K562 (cell line): Measurements from ENCODE around the gene ATP8B4. TPM values are rescaled to one million over a fixed set of nuclear protein-coding genes. Genes with fewer than 3 reads are reported as not detected.

Experiments used
- ATAC-seq: fragments of 200-7000 bp; cut with Tn5 transposase; 3 replicates; pipeline ENCODE4 v1.9.1; 2020; ENCODE audit warnings: moderate library complexity
- BruUV-seq: library from RNA; stranded (reverse); fragments of 400-500 nt; replicated peaks from 2 replicates; lab custom pipeline; 2021; lab: Mats Ljungman, UMichigan
- CTCF ChIA-PET: fragments of 300-600 bp; formaldehyde crosslinking; extraction: SDS; loops from one replicate; lab custom pipeline; 2021; ENCODE audit warnings: low intra/inter-chr PET ratio; lab: Yijun Ruan, JAX
- POLR2A ChIA-PET: fragments of 300-600, 350-650 bp; sonication (Branson Sonifier 250); formaldehyde crosslinking; extraction: SDS; loops from one replicate; lab custom pipeline; 2021; ENCODE audit warnings: antibody characterized with exemption, inconsistent platforms; lab: Yijun Ruan, JAX
- DNase-seq, 4 experiments: peaks; one replicate each; pipeline versions ENCODE4 v3.0.0 to v3.0.0-alpha.2; 2011 to 2018; ENCODE audit warnings: low spot score in 3 of 4, mixed read lengths in 3 of 4; ENCODE audit errors: extremely low read depth in 1 of 4
- FAIRE-seq: peaks from 2 replicates; lab custom pipeline; 2011; peaks lifted over from hg19 to GRCh38; lab: Jason Lieb, UNC
- H2AFZ ChIP-seq: 2 replicates; pipeline ENCODE4 v1.6.0; 2011; ENCODE audit warnings: low read depth, low read length, control low read depth, inconsistent platforms
- H3K27ac ChIP-seq: fragments of 200-600 bp; 3 replicates; pipeline ENCODE4 v1.8.0; 2011; ENCODE audit warnings: low read depth, mild to moderate bottlenecking, control low read depth, inconsistent platforms, low read length, moderate library complexity, mixed read lengths; ENCODE audit errors: extremely low read depth
- H3K27me3 ChIP-seq, 2 experiments: fragments of 300-600 bp in 1 of 2; 2 replicates in 1 of 2; 3 replicates in 1 of 2; pipeline versions ENCODE4 v1.6.0 to v1.8.0; 2011; ENCODE audit warnings: inconsistent platforms in 2 of 2, low read length in 2 of 2, mild to moderate bottlenecking in 1 of 2, mixed read lengths in 1 of 2, moderate library complexity in 1 of 2; ENCODE audit not compliant: control insufficient read depth in 2 of 2, insufficient read depth in 2 of 2
- H3K36me3 ChIP-seq: fragments of 300-600 bp; 3 replicates; pipeline ENCODE4 v1.8.0; 2011; ENCODE audit warnings: mild to moderate bottlenecking, low read length, inconsistent platforms; ENCODE audit not compliant: control insufficient read depth, insufficient read depth
- H3K4me1 ChIP-seq, 2 experiments: fragments of 200-600 bp in 1 of 2; replicated peaks in 1 of 2; 2 replicates in 1 of 2; 3 replicates in 1 of 2; pipeline versions ENCODE4 v1.5.1 to v1.8.0; 2011; ENCODE audit warnings: inconsistent platforms in 2 of 2, low read length in 2 of 2, mild to moderate bottlenecking in 1 of 2, mixed read lengths in 1 of 2, moderate library complexity in 1 of 2; ENCODE audit not compliant: control insufficient read depth in 2 of 2, insufficient read depth in 2 of 2
- H3K4me2 ChIP-seq: 2 replicates; pipeline ENCODE4 v1.6.1; 2011; ENCODE audit warnings: low read length, control low read depth, inconsistent platforms, mixed read lengths; ENCODE audit not compliant: insufficient read depth
- H3K4me3 ChIP-seq: fragments of 200-600 bp; sonication (generic), shearing (Covaris generic); 2 replicates; pipeline ENCODE4 v1.5.1; 2016; ENCODE audit warnings: control low read depth, inconsistent platforms
- H3K79me2 ChIP-seq: fragments of 200-600 bp; 3 replicates; pipeline ENCODE4 v1.8.0; 2011; ENCODE audit warnings: low read length, inconsistent platforms; ENCODE audit not compliant: control insufficient read depth, insufficient read depth
- H3K9ac ChIP-seq, 2 experiments: 2 replicates each; pipeline versions ENCODE4 v1.6.0 to v1.6.1; 2011; ENCODE audit warnings: low read depth in 2 of 2, low read length in 2 of 2, control low read depth in 1 of 2, inconsistent platforms in 1 of 2, mild to moderate bottlenecking in 1 of 2, mixed read lengths in 1 of 2; ENCODE audit not compliant: insufficient read depth in 1 of 2
- H3K9me1 ChIP-seq: one replicate; pipeline ENCODE4 v1.6.0; 2011; ENCODE audit warnings: inconsistent platforms, mild to moderate bottlenecking, low read length, moderate library complexity; ENCODE audit not compliant: control insufficient read depth, insufficient read depth
- H3K9me3 ChIP-seq: replicated peaks from 2 replicates; pipeline ENCODE4 v1.5.1; 2011; ENCODE audit warnings: low read depth, low read length, inconsistent platforms; ENCODE audit not compliant: control insufficient read depth, insufficient read depth
- H4K20me1 ChIP-seq: replicated peaks from 2 replicates; pipeline ENCODE4 v1.6.1; 2011; ENCODE audit warnings: low read length, inconsistent platforms, mixed read lengths; ENCODE audit not compliant: control insufficient read depth, insufficient read depth
- ELF1 ChIP-seq: fragments of 200-800 bp; sonication (Bioruptor generic); IDR thresholded peaks from 2 replicates; pipeline ENCODE4 v1.6.1; 2016; ENCODE audit warnings: missing genetic modification characterization, missing compliant biosample characterization
- HDAC6 ChIP-seq: IDR thresholded peaks from 2 replicates; pipeline ENCODE4 v1.6.1; 2012; ENCODE audit warnings: low read depth, mild to moderate bottlenecking, control low read depth, inconsistent platforms, low read length, moderate library complexity
- KAT8 ChIP-seq: fragments of 450-650 bp; IDR thresholded peaks from 2 replicates; pipeline ENCODE4 v1.6.1; 2016; ENCODE audit warnings: low read depth, mild to moderate bottlenecking
- NR2F6 ChIP-seq: fragments of 450-650 bp; formaldehyde crosslinking; IDR thresholded peaks from 2 replicates; pipeline ENCODE4 v1.4.0; 2020; ENCODE audit warnings: mild to moderate bottlenecking
- RNF2 ChIP-seq: sonication (generic); IDR thresholded peaks from 2 replicates; pipeline ENCODE4 v1.6.1; 2016
- TAL1 ChIP-seq: fragments of 450-650 bp; IDR thresholded peaks from 2 replicates; pipeline ENCODE4 v1.6.1; 2016; ENCODE audit warnings: mild to moderate bottlenecking
- TGIF2 ChIP-seq: sonication (generic); formaldehyde crosslinking; IDR thresholded peaks from 2 replicates; pipeline ENCODE4 v1.8.1; 2022; ENCODE audit warnings: mild to moderate bottlenecking, missing genetic modification reagents, moderate library complexity
- ZFP36 ChIP-seq: fragments of 150-350 bp; IDR thresholded peaks from 2 replicates; pipeline ENCODE4 v1.6.1; 2018; ENCODE audit warnings: low read length, low read depth; ENCODE audit not compliant: partially characterized antibody
- ZNF133 ChIP-seq: fragments of 250-450 bp; sonication (Bioruptor Pico); IDR thresholded peaks from 2 replicates; pipeline ENCODE4 v1.4.0; 2020; ENCODE audit warnings: mild to moderate bottlenecking
- ZNF511 ChIP-seq: sonication (generic); formaldehyde crosslinking; IDR thresholded peaks from 2 replicates; pipeline ENCODE4 v1.8.0; 2022; ENCODE audit warnings: mild to moderate bottlenecking, missing genetic modification reagents
- ZNF75A ChIP-seq: fragments of 450-650 bp; formaldehyde crosslinking; IDR thresholded peaks from 2 replicates; pipeline ENCODE4 v1.4.0; 2020; ENCODE audit warnings: mild to moderate bottlenecking
- ZNF77 ChIP-seq: fragments of 250-450 bp; sonication (Bioruptor Pico); IDR thresholded peaks from 2 replicates; pipeline ENCODE4 v1.5.0; 2020
- WGBS: fragments of 100-300 bp; shearing (Covaris generic); methylation state at CpG from one replicate; pipeline ENCODE4 v1.1.6; 2016; ENCODE audit warnings: low coverage, mixed read lengths; ENCODE audit not compliant: insufficient coverage; ENCODE audit errors: missing lambda C conversion rate; 5-methylcytosine and 5-hydroxymethylcytosine counted together
- in situ Hi-C: fragments of 300-500 bp; cut with MboI; formaldehyde crosslinking; loops from 4 replicates; pipeline ENCODE4 v1.15.0; 2018; ENCODE audit warnings: inconsistent platforms, mixed read lengths
- intact Hi-C: fragments of 100-400 bp; cut with micrococcal nuclease; formaldehyde crosslinking; loops from 2 replicates; pipeline ENCODE4 v1.14.2; 2022
- polyA plus RNA-seq, 8 experiments: library from polyadenylated mRNA; depleted of rRNA in 4 of 8; stranded (reverse) in 5 of 8; unstranded in 3 of 8; fragments of >200 nt; fragmentation: Nextera tagmentation in 2 of 8; fragmentation: Illumina TruSeq in 1 of 8; extraction: Ambion mirVana in 2 of 8; extraction: Trizol in 1 of 8; gene quantifications; 2 replicates each; pipeline versions ENCODE4 v1.2.1 to v1.2.3, GENCODE V29; 2011 to 2014; ENCODE audit warnings: inconsistent platforms in 1 of 8, missing spikeins in 1 of 8
- total RNA-seq, 7 experiments: library from RNA; depleted of rRNA in 6 of 7; stranded (reverse); fragments of >200 nt in 6 of 7; fragmentation: Illumina TruSeq in 2 of 7; extraction: Trizol in 2 of 7; gene quantifications; 2 replicates each; pipeline versions ENCODE4 v1.2.1 to v1.2.3, GENCODE V29; 2011 to 2021; ENCODE audit warnings: low replicate concordance in 1 of 7
- TF ChIP-seq, protein P1 (sequence below): sonication (generic); IDR thresholded peaks from 2 replicates; pipeline ENCODE4 v1.6.1; 2016
- TF ChIP-seq, protein P2 (sequence below): fragments of 450-650 bp; IDR thresholded peaks from 2 replicates; pipeline ENCODE4 v1.6.1; 2017; ENCODE audit warnings: antibody characterized with exemption, mild to moderate bottlenecking
- TF ChIP-seq, protein P3 (sequence below): IDR thresholded peaks from 3 replicates; pipeline ENCODE4 v1.6.1; 2011; ENCODE audit warnings: borderline replicate concordance, mild to moderate bottlenecking; ENCODE audit not compliant: insufficient read length, insufficient read depth
- TF ChIP-seq, protein P4 (sequence below): fragments of 450-650 bp; IDR thresholded peaks from 2 replicates; pipeline ENCODE4 v1.6.1; 2016; ENCODE audit warnings: low read depth, mild to moderate bottlenecking, moderate library complexity

Gene ATP8B4
- total and polyA plus RNA-seq, 9 of the 15 experiments (the other 6 are each of a cell fraction or from before 2014, with no cell fraction given): 0.14 to 2.5 (median 0.44) TPM

DNA sequence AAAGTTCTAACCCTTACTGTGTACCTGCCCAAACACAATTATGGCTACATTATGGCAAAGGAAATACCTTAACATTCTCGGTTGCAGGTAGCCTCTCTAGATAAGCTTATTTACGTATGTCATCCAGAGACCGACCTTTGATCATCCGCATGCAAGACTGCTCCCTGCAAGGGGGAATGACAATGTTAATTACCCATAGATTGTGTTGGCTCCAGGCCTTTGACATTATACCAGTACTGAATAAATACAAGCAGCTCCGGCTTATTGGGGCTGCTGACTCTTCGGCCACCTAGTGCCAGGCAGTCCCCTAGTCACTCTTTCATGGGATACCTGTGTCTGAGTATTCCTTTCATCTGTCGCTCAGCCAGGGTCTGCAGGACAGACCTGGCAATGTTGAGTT lies 274.6 kb downstream of the ATP8B4 start:
- Histone ChIP-seq H3K36me3 (no peaks in the 10 kb centered on the region), H2AFZ (no peak overlapping the region), H3K4me2 (no peak overlapping the region), H3K9me1 (no peaks in the 10 kb centered on the region), H3K27ac (no peak overlapping the region), H3K27me3 (no peaks in the 10 kb centered on the region), H3K9ac (no peak overlapping the region), H3K4me1 (no peaks in the 10 kb centered on the region), H3K4me3 (no peak overlapping the region), H3K79me2 (no peaks in the 10 kb centered on the region), H4K20me1 (no peaks in the 10 kb centered on the region), H3K9me3 (no peaks in the 10 kb centered on the region)
- POLR2A ChIA-PET: no interaction called here
- no TSS peak for BruUV-seq
- in situ Hi-C loops: no loop called here
- ATAC-seq (no peak), FAIRE-seq (no peak), DNase-seq (no peak)
- 0% methylated on average over 7 of the region's 7 CpGs for WGBS
- intact Hi-C loops: no loop called here
- CTCF ChIA-PET: no interaction called here
- no peak for TF ChIP-seq NR2F6 (CRISPR knock-in tag)
- no peak for TF ChIP-seq HDAC6
- no peak for TF ChIP-seq ZNF511 (CRISPR knock-in tag)
- TF ChIP-seq, protein P1, sequence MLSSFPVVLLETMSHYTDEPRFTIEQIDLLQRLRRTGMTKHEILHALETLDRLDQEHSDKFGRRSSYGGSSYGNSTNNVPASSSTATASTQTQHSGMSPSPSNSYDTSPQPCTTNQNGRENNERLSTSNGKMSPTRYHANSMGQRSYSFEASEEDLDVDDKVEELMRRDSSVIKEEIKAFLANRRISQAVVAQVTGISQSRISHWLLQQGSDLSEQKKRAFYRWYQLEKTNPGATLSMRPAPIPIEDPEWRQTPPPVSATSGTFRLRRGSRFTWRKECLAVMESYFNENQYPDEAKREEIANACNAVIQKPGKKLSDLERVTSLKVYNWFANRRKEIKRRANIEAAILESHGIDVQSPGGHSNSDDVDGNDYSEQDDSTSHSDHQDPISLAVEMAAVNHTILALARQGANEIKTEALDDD: no peak
- TF ChIP-seq, protein P2, sequence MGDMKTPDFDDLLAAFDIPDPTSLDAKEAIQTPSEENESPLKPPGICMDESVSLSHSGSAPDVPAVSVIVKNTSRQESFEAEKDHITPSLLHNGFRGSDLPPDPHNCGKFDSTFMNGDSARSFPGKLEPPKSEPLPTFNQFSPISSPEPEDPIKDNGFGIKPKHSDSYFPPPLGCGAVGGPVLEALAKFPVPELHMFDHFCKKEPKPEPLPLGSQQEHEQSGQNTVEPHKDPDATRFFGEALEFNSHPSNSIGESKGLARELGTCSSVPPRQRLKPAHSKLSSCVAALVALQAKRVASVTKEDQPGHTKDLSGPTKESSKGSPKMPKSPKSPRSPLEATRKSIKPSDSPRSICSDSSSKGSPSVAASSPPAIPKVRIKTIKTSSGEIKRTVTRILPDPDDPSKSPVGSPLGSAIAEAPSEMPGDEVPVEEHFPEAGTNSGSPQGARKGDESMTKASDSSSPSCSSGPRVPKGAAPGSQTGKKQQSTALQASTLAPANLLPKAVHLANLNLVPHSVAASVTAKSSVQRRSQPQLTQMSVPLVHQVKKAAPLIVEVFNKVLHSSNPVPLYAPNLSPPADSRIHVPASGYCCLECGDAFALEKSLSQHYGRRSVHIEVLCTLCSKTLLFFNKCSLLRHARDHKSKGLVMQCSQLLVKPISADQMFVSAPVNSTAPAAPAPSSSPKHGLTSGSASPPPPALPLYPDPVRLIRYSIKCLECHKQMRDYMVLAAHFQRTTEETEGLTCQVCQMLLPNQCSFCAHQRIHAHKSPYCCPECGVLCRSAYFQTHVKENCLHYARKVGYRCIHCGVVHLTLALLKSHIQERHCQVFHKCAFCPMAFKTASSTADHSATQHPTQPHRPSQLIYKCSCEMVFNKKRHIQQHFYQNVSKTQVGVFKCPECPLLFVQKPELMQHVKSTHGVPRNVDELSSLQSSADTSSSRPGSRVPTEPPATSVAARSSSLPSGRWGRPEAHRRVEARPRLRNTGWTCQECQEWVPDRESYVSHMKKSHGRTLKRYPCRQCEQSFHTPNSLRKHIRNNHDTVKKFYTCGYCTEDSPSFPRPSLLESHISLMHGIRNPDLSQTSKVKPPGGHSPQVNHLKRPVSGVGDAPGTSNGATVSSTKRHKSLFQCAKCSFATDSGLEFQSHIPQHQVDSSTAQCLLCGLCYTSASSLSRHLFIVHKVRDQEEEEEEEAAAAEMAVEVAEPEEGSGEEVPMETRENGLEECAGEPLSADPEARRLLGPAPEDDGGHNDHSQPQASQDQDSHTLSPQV: no peak
- TF ChIP-seq KAT8: no peak
- no peak for TF ChIP-seq TGIF2
- no peak for TF ChIP-seq TAL1
- TF ChIP-seq RNF2: no peak
- TF ChIP-seq ZNF133: no peak
- TF ChIP-seq, protein P3, sequence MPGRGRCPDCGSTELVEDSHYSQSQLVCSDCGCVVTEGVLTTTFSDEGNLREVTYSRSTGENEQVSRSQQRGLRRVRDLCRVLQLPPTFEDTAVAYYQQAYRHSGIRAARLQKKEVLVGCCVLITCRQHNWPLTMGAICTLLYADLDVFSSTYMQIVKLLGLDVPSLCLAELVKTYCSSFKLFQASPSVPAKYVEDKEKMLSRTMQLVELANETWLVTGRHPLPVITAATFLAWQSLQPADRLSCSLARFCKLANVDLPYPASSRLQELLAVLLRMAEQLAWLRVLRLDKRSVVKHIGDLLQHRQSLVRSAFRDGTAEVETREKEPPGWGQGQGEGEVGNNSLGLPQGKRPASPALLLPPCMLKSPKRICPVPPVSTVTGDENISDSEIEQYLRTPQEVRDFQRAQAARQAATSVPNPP: no peak
- TF ChIP-seq ZNF77: no peak
- TF ChIP-seq ZFP36: no peak
- TF ChIP-seq, protein P4, sequence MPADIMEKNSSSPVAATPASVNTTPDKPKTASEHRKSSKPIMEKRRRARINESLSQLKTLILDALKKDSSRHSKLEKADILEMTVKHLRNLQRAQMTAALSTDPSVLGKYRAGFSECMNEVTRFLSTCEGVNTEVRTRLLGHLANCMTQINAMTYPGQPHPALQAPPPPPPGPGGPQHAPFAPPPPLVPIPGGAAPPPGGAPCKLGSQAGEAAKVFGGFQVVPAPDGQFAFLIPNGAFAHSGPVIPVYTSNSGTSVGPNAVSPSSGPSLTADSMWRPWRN: no peak
- TF ChIP-seq ZNF75A (CRISPR knock-in tag): no peak
- TF ChIP-seq ELF1 (tag): no peak
